Endothelial cell of umbilical vein (primary cell): Measurements from ENCODE around the gene C16orf89. TPM values are rescaled to one million over a fixed set of nuclear protein-coding genes. Genes with fewer than 3 reads are reported as not detected.

Source experiments
- BruUV-seq: library from RNA; stranded (reverse); fragments of 400-500 nt; replicated peaks from 2 replicates; lab custom pipeline; 2021; lab: Mats Ljungman, UMichigan
- CTCF ChIA-PET: fragments of 300-600, 350-600 bp; sonication (Branson Sonifier 250); formaldehyde crosslinking; loops from one replicate; lab custom pipeline; 2021; ENCODE audit warnings: antibody characterized with exemption, inconsistent platforms; lab: Charles Lee
- POLR2A ChIA-PET: fragments of 300-600, 350-600 bp; sonication (Branson Sonifier 250); formaldehyde crosslinking; loops from one replicate; lab custom pipeline; 2021; ENCODE audit warnings: antibody characterized with exemption, inconsistent platforms; lab: Charles Lee
- DNase-seq: peaks from one replicate; pipeline ENCODE4 v3.0.0-alpha.2; 2011; ENCODE audit warnings: low read depth, low spot score
- FAIRE-seq: peaks from 2 replicates; lab custom pipeline; 2011; peaks lifted over from hg19 to GRCh38; lab: Jason Lieb, UNC
- H2AFZ ChIP-seq: 2 replicates; pipeline ENCODE4 v1.6.0; 2012; ENCODE audit warnings: low read depth, low read length, control low read depth, inconsistent platforms
- H3K27ac ChIP-seq: 2 replicates; pipeline ENCODE4 v1.5.1; 2011; ENCODE audit warnings: low read depth, mild to moderate bottlenecking, control low read depth, low read length, moderate library complexity; ENCODE audit not compliant: insufficient read depth
- H3K27me3 ChIP-seq, 2 experiments: 2 replicates each; pipeline versions ENCODE4 v1.6.0 to v1.6.1; 2011; ENCODE audit warnings: low read length in 2 of 2, mixed read lengths in 1 of 2; ENCODE audit not compliant: control insufficient read depth in 2 of 2, insufficient read depth in 2 of 2
- H3K36me3 ChIP-seq, 2 experiments: 2 replicates in 1 of 2; 3 replicates in 1 of 2; pipeline ENCODE4 v1.5.1; 2011; ENCODE audit warnings: low read length in 2 of 2, mild to moderate bottlenecking in 1 of 2, moderate library complexity in 1 of 2; ENCODE audit not compliant: control insufficient read depth in 2 of 2, insufficient read depth in 2 of 2; ENCODE audit errors: extremely low read depth in 1 of 2
- H3K4me1 ChIP-seq: 3 replicates; pipeline ENCODE4 v1.5.1; 2011; ENCODE audit warnings: mild to moderate bottlenecking, low read length; ENCODE audit not compliant: control insufficient read depth, insufficient read depth; ENCODE audit errors: extremely low read depth
- H3K4me2 ChIP-seq: 2 replicates; pipeline ENCODE4 v1.6.1; 2011; ENCODE audit warnings: low read length, control low read depth, mixed read lengths; ENCODE audit not compliant: insufficient read depth
- H3K4me3 ChIP-seq, 3 experiments: fragments of 200-600 bp in 1 of 3; sonication (generic), shearing (Covaris generic) in 1 of 3; replicated peaks in 1 of 3; 2 replicates each; pipeline ENCODE4 v1.5.1; 2011 to 2016; ENCODE audit warnings: control low read depth in 3 of 3, low read length in 3 of 3, mild to moderate bottlenecking in 2 of 3, inconsistent platforms in 1 of 3, low read depth in 1 of 3, moderate library complexity in 1 of 3; ENCODE audit not compliant: insufficient read depth in 1 of 3
- H3K79me2 ChIP-seq: 2 replicates; pipeline ENCODE4 v1.6.0; 2012; ENCODE audit warnings: low read length, inconsistent platforms; ENCODE audit not compliant: control insufficient read depth, insufficient read depth
- H3K9ac ChIP-seq: replicated peaks from 2 replicates; pipeline ENCODE3; 2011; ENCODE audit warnings: low read length, control low read depth; ENCODE audit not compliant: insufficient read depth; ENCODE audit errors: extremely low read depth
- H3K9me1 ChIP-seq: replicated peaks from 3 replicates; pipeline ENCODE4 v1.6.0; 2011; ENCODE audit warnings: mild to moderate bottlenecking, low read length; ENCODE audit not compliant: control insufficient read depth, insufficient read depth; ENCODE audit errors: extremely low read depth
- H3K9me3 ChIP-seq: replicated peaks from 2 replicates; pipeline ENCODE4 v1.5.1; 2012; ENCODE audit warnings: low read length, inconsistent platforms; ENCODE audit not compliant: control insufficient read depth, insufficient read depth
- H4K20me1 ChIP-seq: replicated peaks from 2 replicates; pipeline ENCODE3; 2011; ENCODE audit warnings: mild to moderate bottlenecking, low read length; ENCODE audit not compliant: control insufficient read depth, insufficient read depth; ENCODE audit errors: extremely low read depth
- CTCF ChIP-seq, 2 donors: IDR thresholded peaks; 1 replicate in 1 of 2; 2 replicates in 1 of 2; pipeline ENCODE4 v1.5.1; 2011; ENCODE audit warnings: low read length in 2 of 2, mild to moderate bottlenecking in 2 of 2, moderate library complexity in 2 of 2, control low read depth in 1 of 2, inconsistent platforms in 1 of 2, low read depth in 1 of 2; ENCODE audit not compliant: insufficient read depth in 1 of 2; ENCODE audit errors: extremely low read depth in 1 of 2
- EZH2 ChIP-seq: IDR thresholded peaks from 2 replicates; pipeline ENCODE4 v1.6.1; 2012; ENCODE audit warnings: borderline replicate concordance, low read depth, mild to moderate bottlenecking, moderate library complexity, low read length, inconsistent platforms; ENCODE audit not compliant: severe bottlenecking
- FOS ChIP-seq: IDR thresholded peaks from 2 replicates; pipeline ENCODE4 v1.6.1; 2011; ENCODE audit warnings: mild to moderate bottlenecking, low read length, moderate library complexity, borderline replicate concordance; ENCODE audit not compliant: insufficient read depth
- GATA2 ChIP-seq: IDR thresholded peaks from 2 replicates; pipeline ENCODE4 v1.7.0; 2011; ENCODE audit warnings: low read depth, mild to moderate bottlenecking, moderate library complexity, mixed read lengths, low read length; ENCODE audit not compliant: insufficient read length, insufficient read depth
- JUN ChIP-seq: IDR thresholded peaks from 2 replicates; pipeline ENCODE4 v1.6.1; 2011; ENCODE audit warnings: borderline replicate concordance, low read depth; ENCODE audit not compliant: insufficient read length, insufficient read depth
- MAX ChIP-seq: IDR thresholded peaks from 2 replicates; pipeline ENCODE4 v1.6.1; 2011; ENCODE audit not compliant: insufficient read depth, insufficient read length
- MYC ChIP-seq: IDR thresholded peaks from one replicate; pipeline ENCODE4 v1.6.1; 2011; ENCODE audit warnings: mild to moderate bottlenecking, low read depth, low read length
- POLR2A ChIP-seq: IDR thresholded peaks from 2 replicates; pipeline ENCODE4 v1.6.1; 2012; ENCODE audit warnings: low read depth, mild to moderate bottlenecking, control low read depth, low read length
- POLR2AphosphoS5 ChIP-seq: IDR thresholded peaks from 2 replicates; pipeline ENCODE4 v1.6.1; 2012; ENCODE audit warnings: low read depth, mild to moderate bottlenecking, control low read depth, low read length, moderate library complexity; ENCODE audit not compliant: insufficient read depth
- dilution Hi-C: fragments of 300-500 bp; cut with MboI; formaldehyde crosslinking; loops from one replicate; pipeline ENCODE4 v1.15.0; 2019; ENCODE audit warnings: low sequenced_read_pairs; ENCODE audit not compliant: extremely low pct_ligation_motif_present
- intact Hi-C: fragments of 100-400 bp; cut with micrococcal nuclease; formaldehyde crosslinking; loops from one replicate; pipeline ENCODE4 v1.10.0; 2022
- polyA plus RNA-seq, 4 experiments: library from polyadenylated mRNA; depleted of rRNA in 3 of 4; stranded (reverse) in 3 of 4; unstranded in 1 of 4; fragments of >200 nt; gene quantifications; 2 replicates each; pipeline versions ENCODE4 v1.2.1 to v1.2.3, GENCODE V29; 2011 to 2012; ENCODE audit warnings: missing spikeins in 1 of 4
- total RNA-seq: library from RNA; stranded (reverse); gene quantifications from 2 replicates; pipeline ENCODE4 v1.2.3, GENCODE V29; 2021

Gene C16orf89
- total and polyA plus RNA-seq, 2 donors (not counting 3 experiments of a cell fraction or from before 2014, with no cell fraction given), result not detected

- POLR2A ChIA-PET, result no interaction called here
Measured at GRCh38 chr16:5030251-5030870, 35.4 kb downstream of the C16orf89 start.

More at GRCh38 chr16:5030251-5030870, 35.4 kb downstream of the C16orf89 start:
- no peak overlapping the region for H3K4me3 ChIP-seq
- H4K20me1 ChIP-seq, result no peaks in the 10 kb centered on the region
- H3K9me1 ChIP-seq, result no peaks in the 10 kb centered on the region
- CTCF ChIA-PET, result no interaction called here
- FAIRE-seq (no peak), DNase-seq (no peak)
- no peak overlapping the region for H3K27ac ChIP-seq
- no peak overlapping the region for H3K4me2 ChIP-seq
- no peaks in the 10 kb centered on the region for H3K79me2 ChIP-seq
- dilution Hi-C loops (no loop called here), intact Hi-C loops (loop anchor here (5.0 kb wide), 1 partner anchor 73 kb away; the partner anchor contains the start of gene SEC14L5)
- peaks cover 12% of the 10 kb centered on the region for H3K4me1 ChIP-seq
- H2AFZ ChIP-seq, result no peak overlapping the region
- H3K27me3 ChIP-seq, result no peaks in the 10 kb centered on the region
- TF ChIP-seq CTCF (IDR thresholded peaks at IDR 0.05; ENCODE audit: extremely low read depth in 1 of 2, insufficient read depth in 1 of 2, low read depth in 1 of 2, low read length in 2 of 2) (no peak), EZH2 (no peak), MAX (no peak), POLR2A (no peak), GATA2 (no peak), MYC (no peak), FOS (no peak), JUN (no peak), POLR2AphosphoS5 (no peak)
- H3K9me3 ChIP-seq, result no peaks in the 10 kb centered on the region
- H3K9ac ChIP-seq, result no peak overlapping the region
- H3K36me3 ChIP-seq, result peaks cover 0 to 2% of the 10 kb centered on the region in 2 experiments
- no TSS peak for BruUV-seq
